ENCODE results near the gene NRIP3.

- TF ChIP-seq POLR2A (IDR thresholded peaks at IDR 0.05; ENCODE audit: low read depth, low read length) (no peak), TAF1 (IDR thresholded peaks at IDR 0.05; ENCODE audit: borderline replicate concordance, low read depth, low read length) (no peak)
These were observed 42.4 kb downstream of the NRIP3 start for GRCh38 chr11:8961401-8961800.
